ENCODE measurements around the gene PEAK1.

The PEAK1 gene

GRCh38 chr15:77143191-77143590 lies 276.7 kb downstream of the PEAK1 start:
- ATAC-seq: no peak
- TF ChIP-seq TOX (CRISPR knock-in tag; IDR thresholded peaks at IDR 0.05; ENCODE audit: borderline replicate concordance): no peak
- TF ChIP-seq, protein P1, sequence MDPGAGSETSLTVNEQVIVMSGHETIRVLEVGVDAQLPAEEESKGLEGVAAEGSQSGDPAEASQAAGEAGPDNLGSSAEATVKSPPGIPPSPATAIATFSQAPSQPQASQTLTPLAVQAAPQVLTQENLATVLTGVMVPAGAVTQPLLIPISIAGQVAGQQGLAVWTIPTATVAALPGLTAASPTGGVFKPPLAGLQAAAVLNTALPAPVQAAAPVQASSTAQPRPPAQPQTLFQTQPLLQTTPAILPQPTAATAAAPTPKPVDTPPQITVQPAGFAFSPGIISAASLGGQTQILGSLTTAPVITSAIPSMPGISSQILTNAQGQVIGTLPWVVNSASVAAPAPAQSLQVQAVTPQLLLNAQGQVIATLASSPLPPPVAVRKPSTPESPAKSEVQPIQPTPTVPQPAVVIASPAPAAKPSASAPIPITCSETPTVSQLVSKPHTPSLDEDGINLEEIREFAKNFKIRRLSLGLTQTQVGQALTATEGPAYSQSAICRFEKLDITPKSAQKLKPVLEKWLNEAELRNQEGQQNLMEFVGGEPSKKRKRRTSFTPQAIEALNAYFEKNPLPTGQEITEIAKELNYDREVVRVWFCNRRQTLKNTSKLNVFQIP (CRISPR knock-in tag; IDR thresholded peaks at IDR 0.05; ENCODE audit: borderline replicate concordance, low read depth): no peak
- TF ChIP-seq ISL1 (CRISPR knock-in tag; IDR thresholded peaks at IDR 0.05): no peak
- no peak for TF ChIP-seq ARNTL (CRISPR knock-in tag; IDR thresholded peaks at IDR 0.05; ENCODE audit: borderline replicate concordance, low read depth)
- no peak for TF ChIP-seq PPARA (CRISPR knock-in tag; IDR thresholded peaks at IDR 0.05; ENCODE audit: borderline replicate concordance)
- TF ChIP-seq ZNF70 (CRISPR knock-in tag; IDR thresholded peaks at IDR 0.05): no peak
- no peak for TF ChIP-seq ZC3H10 (CRISPR knock-in tag; IDR thresholded peaks at IDR 0.05)
- TF ChIP-seq, protein P2, sequence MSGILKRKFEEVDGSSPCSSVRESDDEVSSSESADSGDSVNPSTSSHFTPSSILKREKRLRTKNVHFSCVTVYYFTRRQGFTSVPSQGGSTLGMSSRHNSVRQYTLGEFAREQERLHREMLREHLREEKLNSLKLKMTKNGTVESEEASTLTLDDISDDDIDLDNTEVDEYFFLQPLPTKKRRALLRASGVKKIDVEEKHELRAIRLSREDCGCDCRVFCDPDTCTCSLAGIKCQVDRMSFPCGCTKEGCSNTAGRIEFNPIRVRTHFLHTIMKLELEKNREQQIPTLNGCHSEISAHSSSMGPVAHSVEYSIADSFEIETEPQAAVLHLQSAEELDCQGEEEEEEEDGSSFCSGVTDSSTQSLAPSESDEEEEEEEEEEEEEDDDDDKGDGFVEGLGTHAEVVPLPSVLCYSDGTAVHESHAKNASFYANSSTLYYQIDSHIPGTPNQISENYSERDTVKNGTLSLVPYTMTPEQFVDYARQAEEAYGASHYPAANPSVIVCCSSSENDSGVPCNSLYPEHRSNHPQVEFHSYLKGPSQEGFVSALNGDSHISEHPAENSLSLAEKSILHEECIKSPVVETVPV (CRISPR knock-in tag; IDR thresholded peaks at IDR 0.05): no peak
- TF ChIP-seq BACH2 (CRISPR knock-in tag; IDR thresholded peaks at IDR 0.05; ENCODE audit: borderline replicate concordance): no peak
- TF ChIP-seq OSR1 (CRISPR knock-in tag; IDR thresholded peaks at IDR 0.05): no peak
- no peak for TF ChIP-seq TCF4 (CRISPR knock-in tag; IDR thresholded peaks at IDR 0.05; ENCODE audit: borderline replicate concordance)
- TF ChIP-seq, protein P3, sequence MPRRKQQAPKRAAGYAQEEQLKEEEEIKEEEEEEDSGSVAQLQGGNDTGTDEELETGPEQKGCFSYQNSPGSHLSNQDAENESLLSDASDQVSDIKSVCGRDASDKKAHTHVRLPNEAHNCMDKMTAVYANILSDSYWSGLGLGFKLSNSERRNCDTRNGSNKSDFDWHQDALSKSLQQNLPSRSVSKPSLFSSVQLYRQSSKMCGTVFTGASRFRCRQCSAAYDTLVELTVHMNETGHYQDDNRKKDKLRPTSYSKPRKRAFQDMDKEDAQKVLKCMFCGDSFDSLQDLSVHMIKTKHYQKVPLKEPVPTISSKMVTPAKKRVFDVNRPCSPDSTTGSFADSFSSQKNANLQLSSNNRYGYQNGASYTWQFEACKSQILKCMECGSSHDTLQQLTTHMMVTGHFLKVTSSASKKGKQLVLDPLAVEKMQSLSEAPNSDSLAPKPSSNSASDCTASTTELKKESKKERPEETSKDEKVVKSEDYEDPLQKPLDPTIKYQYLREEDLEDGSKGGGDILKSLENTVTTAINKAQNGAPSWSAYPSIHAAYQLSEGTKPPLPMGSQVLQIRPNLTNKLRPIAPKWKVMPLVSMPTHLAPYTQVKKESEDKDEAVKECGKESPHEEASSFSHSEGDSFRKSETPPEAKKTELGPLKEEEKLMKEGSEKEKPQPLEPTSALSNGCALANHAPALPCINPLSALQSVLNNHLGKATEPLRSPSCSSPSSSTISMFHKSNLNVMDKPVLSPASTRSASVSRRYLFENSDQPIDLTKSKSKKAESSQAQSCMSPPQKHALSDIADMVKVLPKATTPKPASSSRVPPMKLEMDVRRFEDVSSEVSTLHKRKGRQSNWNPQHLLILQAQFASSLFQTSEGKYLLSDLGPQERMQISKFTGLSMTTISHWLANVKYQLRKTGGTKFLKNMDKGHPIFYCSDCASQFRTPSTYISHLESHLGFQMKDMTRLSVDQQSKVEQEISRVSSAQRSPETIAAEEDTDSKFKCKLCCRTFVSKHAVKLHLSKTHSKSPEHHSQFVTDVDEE (CRISPR knock-in tag; IDR thresholded peaks at IDR 0.05): no peak
- no peak for TF ChIP-seq ZNF565 (CRISPR knock-in tag; conservative IDR thresholded peaks at IDR 0.05; ENCODE audit: low read depth)
- no peak for TF ChIP-seq CSDC2 (CRISPR knock-in tag; IDR thresholded peaks at IDR 0.05)
- no peak for TF ChIP-seq ZFP30 (CRISPR knock-in tag; IDR thresholded peaks at IDR 0.05)
- TF ChIP-seq ZFP3 (CRISPR knock-in tag; IDR thresholded peaks at IDR 0.05): no peak
- TF ChIP-seq, protein P4, sequence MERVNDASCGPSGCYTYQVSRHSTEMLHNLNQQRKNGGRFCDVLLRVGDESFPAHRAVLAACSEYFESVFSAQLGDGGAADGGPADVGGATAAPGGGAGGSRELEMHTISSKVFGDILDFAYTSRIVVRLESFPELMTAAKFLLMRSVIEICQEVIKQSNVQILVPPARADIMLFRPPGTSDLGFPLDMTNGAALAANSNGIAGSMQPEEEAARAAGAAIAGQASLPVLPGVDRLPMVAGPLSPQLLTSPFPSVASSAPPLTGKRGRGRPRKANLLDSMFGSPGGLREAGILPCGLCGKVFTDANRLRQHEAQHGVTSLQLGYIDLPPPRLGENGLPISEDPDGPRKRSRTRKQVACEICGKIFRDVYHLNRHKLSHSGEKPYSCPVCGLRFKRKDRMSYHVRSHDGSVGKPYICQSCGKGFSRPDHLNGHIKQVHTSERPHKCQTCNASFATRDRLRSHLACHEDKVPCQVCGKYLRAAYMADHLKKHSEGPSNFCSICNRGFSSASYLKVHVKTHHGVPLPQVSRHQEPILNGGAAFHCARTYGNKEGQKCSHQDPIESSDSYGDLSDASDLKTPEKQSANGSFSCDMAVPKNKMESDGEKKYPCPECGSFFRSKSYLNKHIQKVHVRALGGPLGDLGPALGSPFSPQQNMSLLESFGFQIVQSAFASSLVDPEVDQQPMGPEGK (CRISPR knock-in tag; IDR thresholded peaks at IDR 0.05; ENCODE audit: borderline replicate concordance): no peak

DNA sequence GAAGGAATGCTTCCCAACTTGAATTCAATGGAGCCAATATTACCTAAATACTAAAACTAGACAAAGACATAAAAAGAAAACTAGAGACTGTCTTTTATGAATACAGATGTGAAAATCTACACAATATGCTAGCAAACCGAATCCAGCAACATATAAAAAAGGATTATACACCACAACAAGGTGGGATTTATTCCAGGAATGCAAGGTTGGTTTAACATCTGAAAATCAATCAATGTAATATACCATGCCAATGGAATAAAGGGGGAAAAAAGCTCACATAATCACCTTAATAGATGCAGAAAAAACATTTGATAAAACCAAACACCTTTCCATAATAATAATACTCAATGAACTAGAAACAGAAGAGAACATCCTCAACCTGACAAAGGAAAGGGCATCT lies 279.7 kb downstream of the PEAK1 start:
- TF ChIP-seq ZFP3 (CRISPR knock-in tag; IDR thresholded peaks at IDR 0.05): no peak
- no peak for TF ChIP-seq CSDC2 (CRISPR knock-in tag; IDR thresholded peaks at IDR 0.05)
- no peak for TF ChIP-seq ZNF8 (CRISPR knock-in tag; IDR thresholded peaks at IDR 0.05)
- TF ChIP-seq RARB (CRISPR knock-in tag; IDR thresholded peaks at IDR 0.05): no peak
- no peak for TF ChIP-seq ISL1 (CRISPR knock-in tag; IDR thresholded peaks at IDR 0.05)
- TF ChIP-seq OSR1 (CRISPR knock-in tag; IDR thresholded peaks at IDR 0.05): no peak
- TF ChIP-seq, protein P5, sequence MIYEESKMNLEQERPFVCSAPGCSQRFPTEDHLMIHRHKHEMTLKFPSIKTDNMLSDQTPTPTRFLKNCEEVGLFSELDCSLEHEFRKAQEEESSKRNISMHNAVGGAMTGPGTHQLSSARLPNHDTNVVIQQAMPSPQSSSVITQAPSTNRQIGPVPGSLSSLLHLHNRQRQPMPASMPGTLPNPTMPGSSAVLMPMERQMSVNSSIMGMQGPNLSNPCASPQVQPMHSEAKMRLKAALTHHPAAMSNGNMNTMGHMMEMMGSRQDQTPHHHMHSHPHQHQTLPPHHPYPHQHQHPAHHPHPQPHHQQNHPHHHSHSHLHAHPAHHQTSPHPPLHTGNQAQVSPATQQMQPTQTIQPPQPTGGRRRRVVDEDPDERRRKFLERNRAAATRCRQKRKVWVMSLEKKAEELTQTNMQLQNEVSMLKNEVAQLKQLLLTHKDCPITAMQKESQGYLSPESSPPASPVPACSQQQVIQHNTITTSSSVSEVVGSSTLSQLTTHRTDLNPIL (CRISPR knock-in tag; IDR thresholded peaks at IDR 0.05; ENCODE audit: low read depth): no peak
- no peak for TF ChIP-seq PPARA (CRISPR knock-in tag; IDR thresholded peaks at IDR 0.05; ENCODE audit: borderline replicate concordance)
- TF ChIP-seq, protein P4 (CRISPR knock-in tag; IDR thresholded peaks at IDR 0.05; ENCODE audit: borderline replicate concordance): no peak
- TF ChIP-seq ZNF70 (CRISPR knock-in tag; IDR thresholded peaks at IDR 0.05): no peak
- no peak for TF ChIP-seq TCF4 (CRISPR knock-in tag; IDR thresholded peaks at IDR 0.05; ENCODE audit: borderline replicate concordance)
- TF ChIP-seq ZC3H10 (CRISPR knock-in tag; IDR thresholded peaks at IDR 0.05): no peak
- no peak for TF ChIP-seq TOX (CRISPR knock-in tag; IDR thresholded peaks at IDR 0.05; ENCODE audit: borderline replicate concordance)
- TF ChIP-seq BACH2 (CRISPR knock-in tag; IDR thresholded peaks at IDR 0.05; ENCODE audit: borderline replicate concordance): no peak
- ATAC-seq: no peak

Data from SK-N-SH treated with all-trans-retinoic acid at 6 μM for 48 hours (cell line).